ENCODE measurements around the gene CXCL5.

DNA sequence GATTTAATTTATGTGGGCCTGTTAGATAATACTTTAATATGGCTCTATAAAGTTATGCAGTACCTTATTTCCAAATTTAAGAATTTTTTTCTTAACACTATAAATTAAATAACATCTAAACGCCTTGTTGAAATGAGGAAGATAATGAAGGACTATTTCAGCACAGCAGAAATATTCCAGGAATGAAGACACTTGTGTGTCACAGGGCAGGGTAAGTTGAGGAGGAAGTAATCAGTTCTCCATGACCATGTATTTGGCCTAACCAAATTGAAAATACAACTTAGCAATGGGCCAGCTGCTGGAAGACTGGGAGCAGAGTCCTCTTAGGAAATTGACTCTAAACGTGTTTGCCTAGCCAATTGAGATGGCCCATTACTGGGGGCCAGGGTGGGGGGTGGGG, 23.1 kb upstream of the CXCL5 start:
- TF ChIP-seq POLR2A (IDR thresholded peaks at IDR 0.05) (no peak), CTCF (IDR thresholded peaks at IDR 0.05) (no peak), POLR2AphosphoS5 (IDR thresholded peaks at IDR 0.05) (no peak), EP300 (IDR thresholded peaks at IDR 0.05; ENCODE audit: low read depth) (no peak)
